Measurements from ENCODE around the gene JDP2.

- TF ChIP-seq TEAD4 (IDR thresholded peaks at IDR 0.05) (no peak), EP300 (IDR thresholded peaks at IDR 0.05; ENCODE audit: borderline replicate concordance) (no peak), YY1 (IDR thresholded peaks at IDR 0.05; ENCODE audit: low read depth) (no peak), CEBPB (IDR thresholded peaks at IDR 0.05) (no peak), USF1 (IDR thresholded peaks at IDR 0.05) (no peak), MAX (IDR thresholded peaks at IDR 0.05) (no peak), ZBTB7A (IDR thresholded peaks at IDR 0.05; ENCODE audit: low read depth) (no peak), TAF1 (IDR thresholded peaks at IDR 0.05; ENCODE audit: low read depth) (no peak), TCF12 (IDR thresholded peaks at IDR 0.05; ENCODE audit: low read depth) (no peak), FOXM1 (IDR thresholded peaks at IDR 0.05; ENCODE audit: borderline replicate concordance, low read depth) (no peak), EGR1 (IDR thresholded peaks at IDR 0.05) (no peak), RAD21 (IDR thresholded peaks at IDR 0.05; ENCODE audit: low read depth) (no peak), NFIC (IDR thresholded peaks at IDR 0.05) (no peak)
These were observed 48.4 kb upstream of the JDP2 start for GRCh38 chr14:75379246-75379929.

All from Ishikawa (cell line).